Trophoblast cell (in vitro differentiated cells and primary cell): ENCODE data around the gene SLC45A3.

Source experiments
- DNase-seq, 2 donors: peaks; one replicate each; pipeline ENCODE4 v3.0.0-alpha.2; 2016
- H2AFZ ChIP-seq: 2 replicates; pipeline ENCODE4 v1.6.1; 2013; ENCODE audit warnings: low read length, moderate library complexity, mild to moderate bottlenecking; ENCODE audit not compliant: insufficient read depth, poor library complexity
- H2AK5ac ChIP-seq: 2 replicates; pipeline ENCODE4 v1.6.1; 2013; ENCODE audit warnings: mild to moderate bottlenecking, low read length
- H2BK120ac ChIP-seq: 2 replicates; pipeline ENCODE4 v1.6.1; 2013; ENCODE audit warnings: low read length, mild to moderate bottlenecking, moderate library complexity; ENCODE audit not compliant: insufficient read depth, poor library complexity
- H2BK12ac ChIP-seq: 2 replicates; pipeline ENCODE4 v1.6.1; 2013; ENCODE audit warnings: mild to moderate bottlenecking, low read length, moderate library complexity
- H2BK5ac ChIP-seq: 2 replicates; pipeline ENCODE4 v1.6.1; 2013; ENCODE audit warnings: low read length, low read depth, moderate library complexity, mild to moderate bottlenecking; ENCODE audit not compliant: poor library complexity
- H3K14ac ChIP-seq: 2 replicates; pipeline ENCODE4 v1.6.1; 2013; ENCODE audit warnings: mild to moderate bottlenecking, low read length
- H3K18ac ChIP-seq: 2 replicates; pipeline ENCODE4 v1.6.1; 2013; ENCODE audit warnings: mild to moderate bottlenecking, low read length
- H3K23ac ChIP-seq: 2 replicates; pipeline ENCODE4 v1.6.1; 2013; ENCODE audit warnings: low read length
- H3K27ac ChIP-seq: 2 replicates; pipeline ENCODE4 v1.5.1; 2013; ENCODE audit warnings: low read depth, mild to moderate bottlenecking, inconsistent platforms, low read length, moderate library complexity
- H3K27me3 ChIP-seq: 2 replicates; pipeline ENCODE4 v1.6.1; 2013; ENCODE audit warnings: inconsistent platforms, mild to moderate bottlenecking, low read length, moderate library complexity; ENCODE audit not compliant: insufficient read depth
- H3K36me3 ChIP-seq, 2 experiments: 1 replicate in 1 of 2; 2 replicates in 1 of 2; pipeline ENCODE4 v1.6.1; 2013; ENCODE audit warnings: low read length in 2 of 2, mild to moderate bottlenecking in 2 of 2, moderate library complexity in 1 of 2; ENCODE audit not compliant: insufficient read depth in 2 of 2, control insufficient read depth in 1 of 2
- H3K4ac ChIP-seq: 2 replicates; pipeline ENCODE4 v1.6.1; 2013; ENCODE audit warnings: low read depth, mild to moderate bottlenecking, low read length, moderate library complexity
- H3K4me1 ChIP-seq, 2 experiments: 1 replicate in 1 of 2; 2 replicates in 1 of 2; pipeline ENCODE4 v1.6.1; 2013; ENCODE audit warnings: low read length in 2 of 2, mild to moderate bottlenecking in 2 of 2, moderate library complexity in 1 of 2; ENCODE audit not compliant: insufficient read depth in 2 of 2, control insufficient read depth in 1 of 2
- H3K4me2 ChIP-seq: 2 replicates; pipeline ENCODE4 v1.6.1; 2013; ENCODE audit warnings: inconsistent platforms, mild to moderate bottlenecking, low read length, moderate library complexity
- H3K4me3 ChIP-seq: 2 replicates; pipeline ENCODE4 v1.5.1; 2013; ENCODE audit warnings: mild to moderate bottlenecking, low read depth, low read length, inconsistent platforms
- H3K79me1 ChIP-seq: one replicate; pipeline ENCODE4 v1.6.1; 2013; ENCODE audit warnings: low read length
- H3K79me2 ChIP-seq: 2 replicates; pipeline ENCODE4 v1.6.1; 2013; ENCODE audit warnings: low read length, mild to moderate bottlenecking; ENCODE audit not compliant: control insufficient read depth, insufficient read depth, poor library complexity
- H3K9ac ChIP-seq: 2 replicates; pipeline ENCODE4 v1.6.1; 2013; ENCODE audit warnings: mild to moderate bottlenecking, low read length
- H3K9me3 ChIP-seq: 2 replicates; pipeline ENCODE4 v1.6.1; 2013; ENCODE audit warnings: low read depth, mild to moderate bottlenecking, control low read depth, inconsistent platforms, low read length; ENCODE audit not compliant: insufficient read depth
- H4K12ac ChIP-seq: 2 replicates; pipeline ENCODE4 v1.6.1; 2013; ENCODE audit warnings: low read depth, mild to moderate bottlenecking, low read length, moderate library complexity
- H4K8ac ChIP-seq: 2 replicates; pipeline ENCODE4 v1.6.1; 2013; ENCODE audit warnings: low read depth, mild to moderate bottlenecking, low read length, moderate library complexity
- H4K91ac ChIP-seq: one replicate; pipeline ENCODE4 v1.6.1; 2013; ENCODE audit warnings: low read depth, mild to moderate bottlenecking, low read length, moderate library complexity
- WGBS: extraction: QIAGEN DNeasy Blood & Tissue Kit; methylation state at CpG from one replicate; pipeline ENCODE4 v1.1.7; 2013; ENCODE audit warnings: missing lambda C conversion rate; ENCODE audit not compliant: insufficient read length, insufficient coverage; ENCODE audit errors: extremely low coverage; 5-methylcytosine and 5-hydroxymethylcytosine counted together

SLC45A3 gene

DNA sequence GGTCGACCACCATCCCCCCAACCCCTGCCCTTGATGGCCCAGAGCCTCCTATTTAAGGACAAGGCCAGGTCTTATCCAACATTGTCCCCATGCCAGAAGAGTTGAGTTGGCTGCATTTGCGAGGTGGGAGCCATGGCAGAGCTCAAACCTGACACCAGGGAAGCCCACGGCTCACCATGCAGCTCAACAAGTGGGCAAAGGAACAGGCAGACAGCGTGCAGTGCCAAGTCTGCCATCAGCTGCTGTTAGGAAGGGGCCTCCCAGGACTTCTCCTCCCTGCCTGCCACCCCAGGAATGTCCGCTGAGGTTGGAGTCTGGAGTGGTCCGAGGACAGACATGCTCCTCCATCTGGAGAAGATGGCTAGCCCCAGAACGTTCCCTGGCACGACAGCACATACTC is 19.9 kb downstream of the SLC45A3 start:
- H3K27ac ChIP-seq, result no peak overlapping the region
- no peaks in the 10 kb centered on the region for H3K36me3 ChIP-seq
- no peak overlapping the region for H3K14ac ChIP-seq
- no peak overlapping the region for H3K18ac ChIP-seq
- no peaks in the 10 kb centered on the region for H3K27me3 ChIP-seq
- H2BK120ac ChIP-seq, result no peak overlapping the region
- WGBS, result no CpG with 5 or more reads among the region's 8 CpGs
- H3K79me1 ChIP-seq, result no peaks in the 10 kb centered on the region
- no peaks in the 10 kb centered on the region for H3K9me3 ChIP-seq
- H2BK5ac ChIP-seq, result no peak overlapping the region
- no peak overlapping the region for H3K4me2 ChIP-seq
- no peak for DNase-seq
- H2AFZ ChIP-seq, result no peak overlapping the region
- H3K79me2 ChIP-seq, result no peaks in the 10 kb centered on the region
- H3K4ac ChIP-seq, result no peak overlapping the region
- H4K8ac ChIP-seq, result no peak overlapping the region
- no peak overlapping the region for H3K4me3 ChIP-seq
- no peak overlapping the region for H2AK5ac ChIP-seq
- H3K23ac ChIP-seq, result no peak overlapping the region
- H2BK12ac ChIP-seq, result no peak overlapping the region
- H4K91ac ChIP-seq, result no peak overlapping the region
- no peak overlapping the region for H3K9ac ChIP-seq
- peaks cover 3 to 7% of the 10 kb centered on the region in 2 experiments for H3K4me1 ChIP-seq
- no peak overlapping the region for H4K12ac ChIP-seq

DNA sequence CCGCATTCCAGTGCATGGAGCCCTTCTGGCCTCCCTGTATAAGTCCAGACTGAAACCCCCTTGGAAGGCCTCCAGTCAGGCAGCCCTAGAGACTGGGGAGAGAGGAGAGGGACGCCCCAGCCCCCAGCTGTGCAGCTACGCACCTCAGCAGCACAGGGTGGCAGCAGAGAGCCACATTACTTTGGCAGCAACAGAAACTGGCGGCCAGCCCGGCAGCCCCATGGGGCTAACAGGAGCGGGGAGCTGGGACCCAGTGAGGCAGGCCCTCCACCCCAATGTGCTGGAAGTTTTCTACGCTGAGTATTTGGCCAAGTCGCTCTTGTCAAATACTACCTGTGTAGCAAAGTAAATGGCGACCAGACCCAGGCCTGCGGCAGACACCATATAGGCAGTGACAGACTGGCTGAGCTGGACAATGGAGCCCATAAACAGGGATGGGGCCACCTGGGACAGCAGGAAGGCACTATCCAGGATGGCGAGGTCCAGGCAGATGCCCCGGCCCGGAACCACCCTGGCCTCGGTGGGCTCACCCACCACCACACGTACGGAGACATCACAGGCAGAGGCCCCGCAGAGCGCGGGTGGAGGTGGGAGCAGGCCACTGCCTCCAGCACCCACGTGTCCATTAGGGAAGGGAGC is 21.2 kb downstream of the SLC45A3 start:
- Histone ChIP-seq H3K36me3 (no peaks in the 10 kb centered on the region), H3K79me1 (no peaks in the 10 kb centered on the region), H2BK12ac (no peak overlapping the region), H3K9ac (no peak overlapping the region), H2AK5ac (no peak overlapping the region), H4K91ac (no peak overlapping the region), H3K4me2 (no peak overlapping the region), H2BK120ac (no peak overlapping the region), H3K27ac (no peak overlapping the region), H3K4me1 (peaks cover 3 to 7% of the 10 kb centered on the region in 2 experiments), H3K9me3 (no peaks in the 10 kb centered on the region), H3K79me2 (no peaks in the 10 kb centered on the region), H2AFZ (no peak overlapping the region), H4K8ac (no peak overlapping the region), H4K12ac (no peak overlapping the region), H2BK5ac (no peak overlapping the region), H3K14ac (no peak overlapping the region), H3K4ac (no peak overlapping the region), H3K27me3 (no peaks in the 10 kb centered on the region), H3K4me3 (no peak overlapping the region), H3K23ac (no peak overlapping the region), H3K18ac (no peak overlapping the region)
- DNase-seq, result peak; percentile 60 to 75
- WGBS, result no CpG with 5 or more reads among the region's 20 CpGs

DNA sequence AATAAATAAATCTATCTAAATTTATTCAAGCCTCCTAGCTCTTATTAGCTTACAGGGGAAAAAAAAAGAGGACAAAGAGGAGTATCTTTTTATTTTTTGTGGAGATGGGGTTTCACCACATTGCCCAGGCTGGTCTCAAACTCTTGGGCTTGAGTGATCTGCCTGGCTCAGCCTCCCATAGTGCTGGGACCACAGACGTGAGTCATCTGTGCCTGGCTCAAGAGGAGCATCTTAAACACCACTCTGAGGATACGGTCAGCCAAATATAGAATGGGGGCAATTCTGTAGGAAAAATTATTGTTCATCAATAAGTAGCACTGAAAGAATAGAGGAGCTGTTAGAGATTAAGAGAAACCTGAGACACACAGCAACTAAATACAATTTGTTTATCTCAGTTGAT is 24.1 kb downstream of the SLC45A3 start:
- Histone ChIP-seq H4K8ac (no peak overlapping the region), H4K91ac (no peak overlapping the region), H3K27ac (no peak overlapping the region), H2BK5ac (no peak overlapping the region), H3K9ac (no peak overlapping the region), H3K18ac (no peak overlapping the region), H3K4ac (no peak overlapping the region), H3K79me2 (no peaks in the 10 kb centered on the region), H3K14ac (no peak overlapping the region), H2BK12ac (no peak overlapping the region), H2AK5ac (no peak overlapping the region), H4K12ac (no peak overlapping the region), H2AFZ (no peak overlapping the region), H3K4me2 (no peak overlapping the region), H3K27me3 (no peaks in the 10 kb centered on the region), H3K36me3 (no peaks in the 10 kb centered on the region), H3K4me3 (no peak overlapping the region), H2BK120ac (no peak overlapping the region), H3K23ac (no peak overlapping the region), H3K79me1 (no peaks in the 10 kb centered on the region), H3K4me1 (no peaks in the 10 kb centered on the region), H3K9me3 (no peaks in the 10 kb centered on the region)
- DNase-seq, result no peak
- WGBS, result no CpG with 5 or more reads among the region's 2 CpGs

DNA sequence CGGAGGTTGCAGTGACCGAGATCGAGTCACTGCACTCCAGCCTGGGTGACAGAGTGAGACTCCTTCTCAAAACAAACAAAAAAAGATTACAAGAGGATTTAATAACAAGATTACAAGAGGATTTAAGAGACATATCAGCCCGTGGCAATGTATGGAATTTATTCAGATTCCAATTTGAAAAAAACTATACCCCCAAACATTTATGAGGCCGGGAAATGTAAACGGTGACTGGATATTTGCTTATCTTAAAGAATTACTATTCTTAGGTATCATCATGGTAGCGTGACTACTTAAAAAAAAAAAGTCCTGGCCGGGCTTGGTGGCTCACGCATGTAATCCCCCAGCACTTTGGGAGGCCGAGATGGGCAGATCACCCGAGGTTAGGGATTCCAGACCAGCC is 27.3 kb downstream of the SLC45A3 start:
- no peak overlapping the region for H2BK5ac ChIP-seq
- WGBS, result no CpG with 5 or more reads among the region's 11 CpGs
- DNase-seq, result no peak

More for the DNA sequence above, 27.3 kb downstream of the SLC45A3 start:
- Histone ChIP-seq H3K4me3 (no peak overlapping the region), H2AK5ac (no peak overlapping the region), H4K12ac (no peak overlapping the region), H3K27ac (no peak overlapping the region), H3K27me3 (no peaks in the 10 kb centered on the region), H3K4me2 (no peak overlapping the region), H3K23ac (no peak overlapping the region), H4K8ac (no peak overlapping the region), H3K9me3 (no peaks in the 10 kb centered on the region), H3K36me3 (no peaks in the 10 kb centered on the region), H2BK12ac (no peak overlapping the region), H3K9ac (no peak overlapping the region), H2AFZ (no peak overlapping the region), H2BK120ac (no peak overlapping the region), H3K79me2 (no peaks in the 10 kb centered on the region), H3K4me1 (no peaks in the 10 kb centered on the region), H3K14ac (no peak overlapping the region), H4K91ac (no peak overlapping the region), H3K4ac (no peak overlapping the region), H3K79me1 (no peaks in the 10 kb centered on the region), H3K18ac (no peak overlapping the region)
